Neural cell (in vitro differentiated cells): ENCODE measurements around the gene AMPD2. TPM values are rescaled to one million over a fixed set of nuclear protein-coding genes. Genes with fewer than 3 reads are reported as not detected.

Experiments
- H2AFZ ChIP-seq: fragments of 200-600, 300-800 bp; sonication (generic), shearing (Covaris generic); 2 replicates; pipeline ENCODE4 v1.6.0; 2014; ENCODE audit warnings: low read depth, mild to moderate bottlenecking, antibody characterized with exemption, low read length, moderate library complexity
- H3F3A ChIP-seq: fragments of 200-600 bp; shearing (Covaris generic); 2 replicates; pipeline ENCODE4 v1.6.1; 2016; ENCODE audit warnings: mild to moderate bottlenecking, moderate library complexity, mixed read lengths, antibody characterized with exemption, low read length; ENCODE audit not compliant: insufficient read depth, poor library complexity, severe bottlenecking
- H3K27ac ChIP-seq: fragments of 200-600, 300-800 bp; sonication (generic), shearing (Covaris generic); 2 replicates; pipeline ENCODE4 v1.5.1; 2014; ENCODE audit warnings: mild to moderate bottlenecking, low read length, moderate library complexity
- H3K27me3 ChIP-seq: fragments of 300-800, 200-600 bp; sonication (generic), shearing (Covaris generic); 2 replicates; pipeline ENCODE4 v1.6.0; 2014; ENCODE audit warnings: mild to moderate bottlenecking, low read depth, low read length, moderate library complexity; ENCODE audit not compliant: insufficient read depth
- H3K36me3 ChIP-seq: fragments of 300-800, 200-600 bp; sonication (generic), shearing (Covaris generic); 2 replicates; pipeline ENCODE4 v1.5.1; 2014; ENCODE audit warnings: mild to moderate bottlenecking, antibody characterized with exemption, low read length, moderate library complexity; ENCODE audit not compliant: insufficient read depth
- H3K4me2 ChIP-seq: fragments of 300-800, 200-600 bp; sonication (generic), shearing (Covaris generic); 2 replicates; pipeline ENCODE4 v1.6.0; 2014; ENCODE audit warnings: mild to moderate bottlenecking, low read length
- H3K4me3 ChIP-seq: fragments of 300-800, 200-600 bp; sonication (generic), shearing (Covaris generic); 2 replicates; pipeline ENCODE4 v1.5.1; 2014; ENCODE audit warnings: mild to moderate bottlenecking, low read length, moderate library complexity
- H3K79me2 ChIP-seq: fragments of 200-600 bp; shearing (Covaris generic); replicated peaks from 2 replicates; pipeline ENCODE4 v1.6.0; 2014; ENCODE audit warnings: mild to moderate bottlenecking, low read length, moderate library complexity; ENCODE audit not compliant: insufficient read depth
- H3K9ac ChIP-seq: fragments of 300-800, 200-600 bp; sonication (generic), shearing (Covaris generic); 2 replicates; pipeline ENCODE4 v1.6.1; 2016; ENCODE audit warnings: mild to moderate bottlenecking, low read length, mixed read lengths
- H3K9me2 ChIP-seq: fragments of 200-600 bp; shearing (Covaris generic); 2 replicates; pipeline ENCODE4 v1.6.1; 2016; ENCODE audit warnings: mild to moderate bottlenecking, low read length, mixed read lengths; ENCODE audit not compliant: insufficient read depth
- H3K9me3 ChIP-seq: fragments of 200-600, 300-800 bp; sonication (generic), shearing (Covaris generic); 2 replicates; pipeline ENCODE4 v1.6.1; 2016; ENCODE audit warnings: mild to moderate bottlenecking, mixed run types, low read length, moderate library complexity, mixed read lengths
- H4K20me1 ChIP-seq: fragments of 200-600 bp; shearing (Covaris generic); 2 replicates; pipeline ENCODE4 v1.6.1; 2016; ENCODE audit warnings: mild to moderate bottlenecking, mixed run types; ENCODE audit not compliant: insufficient read depth
- CTCF ChIP-seq: fragments of 450-650 bp; IDR thresholded peaks from 2 replicates; pipeline ENCODE4 v1.5.1; 2014; ENCODE audit warnings: antibody characterized with exemption, mild to moderate bottlenecking, moderate library complexity; ENCODE audit not compliant: poor library complexity, severe bottlenecking
- EP300 ChIP-seq: fragments of 450-650 bp; conservative IDR thresholded peaks from 2 replicates; pipeline ENCODE4 v1.6.1; 2014; ENCODE audit warnings: antibody characterized with exemption, mild to moderate bottlenecking, moderate library complexity; ENCODE audit not compliant: poor library complexity, severe bottlenecking
- EZH2 ChIP-seq: fragments of 200-600, 300-800 bp; shearing (Covaris generic), sonication (generic); IDR thresholded peaks from 2 replicates; pipeline ENCODE4 v1.6.1; 2014; ENCODE audit warnings: antibody characterized with exemption, low read length, borderline replicate concordance, mild to moderate bottlenecking; ENCODE audit not compliant: insufficient read depth, poor library complexity, severe bottlenecking
- MXI1 ChIP-seq: fragments of 450-650 bp; conservative IDR thresholded peaks from 2 replicates; pipeline ENCODE4 v1.6.1; 2014; ENCODE audit warnings: antibody characterized with exemption, mild to moderate bottlenecking; ENCODE audit not compliant: poor library complexity, severe bottlenecking
- POLR2AphosphoS5 ChIP-seq: IDR thresholded peaks from 2 replicates; pipeline ENCODE4 v1.6.1; 2012
- RAD21 ChIP-seq: fragments of 450-650 bp; conservative IDR thresholded peaks from 2 replicates; pipeline ENCODE4 v1.6.1; 2014; ENCODE audit warnings: antibody characterized with exemption, mild to moderate bottlenecking, moderate library complexity
- REST ChIP-seq: IDR thresholded peaks from 2 replicates; pipeline ENCODE4 v1.6.1; 2012; ENCODE audit warnings: borderline replicate concordance
- SMC3 ChIP-seq: fragments of 450-650 bp; conservative IDR thresholded peaks from 2 replicates; pipeline ENCODE4 v1.6.1; 2014; ENCODE audit warnings: antibody characterized with exemption, mild to moderate bottlenecking, moderate library complexity; ENCODE audit not compliant: poor library complexity
- TAF1 ChIP-seq: IDR thresholded peaks from 2 replicates; pipeline ENCODE4 v1.6.1; 2012; ENCODE audit warnings: low read depth
- polyA plus RNA-seq: library from polyadenylated mRNA; depleted of rRNA; stranded (reverse); fragments of >200 nt; gene quantifications from 2 replicates; pipeline ENCODE4 v1.2.3, GENCODE V29; 2014

The AMPD2 gene
- polyA plus RNA-seq, 1 donor from 2014 or later, result 104 TPM

- H3K79me2 ChIP-seq, result no peaks in the 10 kb centered on the region
- H4K20me1 ChIP-seq, result no peaks in the 10 kb centered on the region
- H2AFZ ChIP-seq, result no peak overlapping the region
- H3K9me2 ChIP-seq, result no peaks in the 10 kb centered on the region
- H3K4me3 ChIP-seq, result no peak overlapping the region
- H3K9me3 ChIP-seq, result no peaks in the 10 kb centered on the region
- no peak overlapping the region for H3K9ac ChIP-seq
- H3F3A ChIP-seq, result no peaks in the 10 kb centered on the region
- H3K27me3 ChIP-seq, result no peaks in the 10 kb centered on the region
- H3K4me2 ChIP-seq, result no peak overlapping the region
- no peak for TF ChIP-seq CTCF
- no peak for TF ChIP-seq TAF1
- TF ChIP-seq EZH2, result no peak
- no peak for TF ChIP-seq RAD21
- TF ChIP-seq MXI1, result no peak
- TF ChIP-seq SMC3, result no peak
- TF ChIP-seq POLR2AphosphoS5, result no peak
- no peak for TF ChIP-seq EP300
- no peak for TF ChIP-seq REST
- no peak overlapping the region for H3K27ac ChIP-seq
- H3K36me3 ChIP-seq, result no peaks in the 10 kb centered on the region
These were observed 16.7 kb downstream of the AMPD2 start for GRCh38 chr1:109636201-109636952.

GRCh38 chr1:109637446-109637845 is 17.8 kb downstream of the AMPD2 start:
- Histone ChIP-seq H3K27me3 (no peaks in the 10 kb centered on the region), H3K9me2 (no peaks in the 10 kb centered on the region), H3K36me3 (no peaks in the 10 kb centered on the region), H3K27ac (no peak overlapping the region), H3K4me2 (no peak overlapping the region), H4K20me1 (no peaks in the 10 kb centered on the region), H3K9me3 (no peaks in the 10 kb centered on the region), H2AFZ (no peak overlapping the region), H3K79me2 (no peaks in the 10 kb centered on the region), H3K4me3 (no peak overlapping the region), H3F3A (no peaks in the 10 kb centered on the region), H3K9ac (no peak overlapping the region)
- TF ChIP-seq RAD21, result no peak
